ENCODE data around the gene ARRB2.

ARRB2 gene

DNA sequence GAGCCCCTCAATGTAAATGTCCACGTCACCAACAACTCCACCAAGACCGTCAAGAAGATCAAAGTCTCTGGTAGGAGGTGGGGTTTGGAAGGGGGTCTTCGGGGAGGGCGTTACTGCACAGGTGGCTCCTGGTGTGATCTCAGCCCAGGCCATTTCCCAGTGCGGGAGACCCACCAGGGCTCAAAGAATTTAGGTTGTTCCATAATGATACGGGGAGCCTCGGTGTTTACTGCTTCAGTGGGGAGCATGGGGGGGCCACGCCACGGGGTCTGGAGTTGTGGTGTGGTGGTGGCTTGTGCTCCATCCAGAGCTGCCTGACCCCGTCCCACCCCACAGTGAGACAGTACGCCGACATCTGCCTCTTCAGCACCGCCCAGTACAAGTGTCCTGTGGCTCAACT is 7.8 kb downstream of the ARRB2 start:
- Histone ChIP-seq H3K27me3 (ENCODE audit: control insufficient read depth, insufficient read depth, low read length) (no peaks in the 10 kb centered on the region), H3K4me1 (ENCODE audit: control insufficient read depth, insufficient read depth, low read length) (no peaks in the 10 kb centered on the region), H3K9ac (ENCODE audit: low read depth, low read length) (no peak overlapping the region), H3K9me3 (ENCODE audit: control insufficient read depth, insufficient read depth, low read length) (no peaks in the 10 kb centered on the region), H3K36me3 (ENCODE audit: control insufficient read depth, insufficient read depth, low read length) (peaks cover 39% of the 10 kb centered on the region), H3K4me3 (ENCODE audit: low read depth, low read length) (no peak overlapping the region)

DNA sequence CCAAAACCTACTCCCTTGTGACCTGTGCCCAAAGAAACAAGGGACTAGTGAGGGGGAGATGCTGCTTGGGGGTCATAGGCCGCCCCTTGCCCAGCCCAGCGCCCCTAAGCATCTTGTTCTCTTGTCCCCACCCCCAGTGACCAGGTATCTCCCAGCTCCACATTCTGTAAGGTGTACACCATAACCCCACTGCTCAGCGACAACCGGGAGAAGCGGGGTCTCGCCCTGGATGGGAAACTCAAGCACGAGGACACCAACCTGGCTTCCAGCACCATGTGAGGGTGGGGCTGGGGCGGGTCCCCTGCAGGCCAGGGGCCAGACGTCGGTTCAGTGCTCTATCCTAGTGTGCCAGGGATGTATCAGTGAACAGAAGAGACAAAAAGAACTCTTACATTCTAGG is 8.7 kb downstream of the ARRB2 start:
- Histone ChIP-seq H3K27me3 (ENCODE audit: control insufficient read depth, insufficient read depth, low read length) (no peaks in the 10 kb centered on the region), H3K4me3 (ENCODE audit: low read depth, low read length) (no peak overlapping the region), H3K36me3 (ENCODE audit: control insufficient read depth, insufficient read depth, low read length) (peaks cover 39% of the 10 kb centered on the region), H3K4me1 (ENCODE audit: control insufficient read depth, insufficient read depth, low read length) (no peaks in the 10 kb centered on the region), H3K9me3 (ENCODE audit: control insufficient read depth, insufficient read depth, low read length) (no peaks in the 10 kb centered on the region), H3K9ac (ENCODE audit: low read depth, low read length) (no peak overlapping the region)

DNA sequence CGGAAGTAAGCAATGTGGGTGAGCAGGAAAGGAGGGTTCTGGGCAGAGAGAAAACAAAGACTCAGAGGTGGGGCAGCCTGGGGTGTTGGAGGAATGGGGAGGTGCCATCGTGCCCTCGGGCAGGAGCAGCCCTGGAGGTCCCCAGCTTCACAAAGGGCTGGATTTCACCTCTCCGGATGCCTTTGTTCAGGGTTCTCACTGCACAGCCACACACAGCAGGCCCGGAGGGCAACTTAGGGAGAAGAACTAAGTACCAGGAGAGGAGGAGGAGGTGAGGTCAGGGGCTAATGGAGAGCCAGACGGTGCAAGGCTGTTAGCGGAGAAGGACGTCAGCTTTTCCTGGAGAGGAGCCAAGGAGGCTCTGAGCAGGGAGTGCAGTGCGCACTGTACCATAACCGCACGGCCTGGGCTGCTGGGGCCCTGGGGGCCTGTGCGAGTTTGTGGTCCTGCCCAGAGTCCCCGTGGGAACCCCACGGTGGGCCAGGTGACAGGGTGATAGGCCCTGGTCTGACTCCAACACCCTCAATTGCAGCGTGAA is 9.3 kb downstream of the ARRB2 start:
- Histone ChIP-seq H3K27me3 (ENCODE audit: control insufficient read depth, insufficient read depth, low read length) (no peaks in the 10 kb centered on the region), H3K9ac (ENCODE audit: low read depth, low read length) (no peak overlapping the region), H3K4me1 (ENCODE audit: control insufficient read depth, insufficient read depth, low read length) (no peaks in the 10 kb centered on the region), H3K4me3 (ENCODE audit: low read depth, low read length) (no peak overlapping the region), H3K36me3 (ENCODE audit: control insufficient read depth, insufficient read depth, low read length) (peaks cover 39% of the 10 kb centered on the region), H3K9me3 (ENCODE audit: control insufficient read depth, insufficient read depth, low read length) (no peaks in the 10 kb centered on the region)

DNA sequence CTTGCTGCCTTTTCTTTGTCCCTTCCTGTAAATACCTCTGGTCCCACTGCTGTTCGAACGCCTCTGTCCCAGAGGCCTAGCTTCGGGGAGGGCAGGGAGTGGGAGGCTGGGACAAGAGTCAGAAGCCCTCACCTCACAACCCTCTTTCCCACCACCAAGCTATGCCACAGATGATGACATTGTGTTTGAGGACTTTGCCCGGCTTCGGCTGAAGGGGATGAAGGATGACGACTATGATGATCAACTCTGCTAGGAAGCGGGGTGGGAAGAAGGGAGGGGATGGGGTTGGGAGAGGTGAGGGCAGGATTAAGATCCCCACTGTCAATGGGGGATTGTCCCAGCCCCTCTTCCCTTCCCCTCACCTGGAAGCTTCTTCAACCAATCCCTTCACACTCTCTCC is 10.4 kb downstream of the ARRB2 start:
- H3K4me1 ChIP-seq (ENCODE audit: control insufficient read depth, insufficient read depth, low read length) = no peaks in the 10 kb centered on the region
- no peaks in the 10 kb centered on the region for H3K27me3 ChIP-seq (ENCODE audit: control insufficient read depth, insufficient read depth, low read length)
- no peaks in the 10 kb centered on the region for H3K9me3 ChIP-seq (ENCODE audit: control insufficient read depth, insufficient read depth, low read length)
- peaks cover 31% of the 10 kb centered on the region for H3K36me3 ChIP-seq (ENCODE audit: control insufficient read depth, insufficient read depth, low read length)
- no peak overlapping the region for H3K9ac ChIP-seq (ENCODE audit: low read depth, low read length)
- no peak overlapping the region for H3K4me3 ChIP-seq (ENCODE audit: low read depth, low read length)

DNA sequence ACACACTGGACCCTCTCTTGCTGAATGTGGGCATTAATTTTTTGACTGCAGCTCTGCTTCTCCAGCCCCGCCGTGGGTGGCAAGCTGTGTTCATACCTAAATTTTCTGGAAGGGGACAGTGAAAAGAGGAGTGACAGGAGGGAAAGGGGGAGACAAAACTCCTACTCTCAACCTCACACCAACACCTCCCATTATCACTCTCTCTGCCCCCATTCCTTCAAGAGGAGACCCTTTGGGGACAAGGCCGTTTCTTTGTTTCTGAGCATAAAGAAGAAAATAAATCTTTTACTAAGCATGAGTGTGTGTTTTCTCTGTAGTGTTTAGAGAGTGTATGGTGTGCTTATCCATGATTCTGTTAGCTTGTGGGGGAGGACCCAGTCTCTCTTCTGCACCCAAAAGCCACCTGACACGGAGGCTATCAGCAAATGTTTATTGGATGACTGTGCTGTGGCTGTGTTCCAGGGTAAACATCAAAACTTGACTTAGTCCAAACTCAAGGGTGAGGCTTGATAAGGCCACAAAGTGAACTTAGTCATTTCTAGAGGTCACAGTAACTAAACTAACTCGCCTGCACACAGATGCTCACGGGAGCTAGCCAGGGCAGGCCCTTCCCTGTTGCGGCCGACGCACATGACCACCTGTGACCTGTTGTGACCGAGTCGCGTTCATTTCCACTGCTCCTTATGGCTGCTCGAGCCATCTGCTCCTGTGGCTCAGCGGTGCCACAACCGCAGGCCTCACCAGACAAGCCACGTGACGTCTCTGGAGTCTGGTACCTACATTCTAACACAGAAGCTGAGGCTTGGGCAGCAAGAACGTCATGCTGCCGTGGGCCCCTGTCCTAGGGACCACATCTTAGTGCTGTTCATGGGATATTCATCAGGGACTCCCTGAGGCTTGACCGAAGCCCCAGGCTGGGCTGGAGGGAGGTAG is 11.0 kb downstream of the ARRB2 start:
- Histone ChIP-seq H3K4me3 (ENCODE audit: low read depth, low read length) (no peak overlapping the region), H3K9me3 (ENCODE audit: control insufficient read depth, insufficient read depth, low read length) (no peaks in the 10 kb centered on the region), H3K36me3 (ENCODE audit: control insufficient read depth, insufficient read depth, low read length) (peaks cover 26% of the 10 kb centered on the region), H3K27me3 (ENCODE audit: control insufficient read depth, insufficient read depth, low read length) (no peaks in the 10 kb centered on the region), H3K4me1 (ENCODE audit: control insufficient read depth, insufficient read depth, low read length) (no peaks in the 10 kb centered on the region), H3K9ac (ENCODE audit: low read depth, low read length) (no peak overlapping the region)

DNA sequence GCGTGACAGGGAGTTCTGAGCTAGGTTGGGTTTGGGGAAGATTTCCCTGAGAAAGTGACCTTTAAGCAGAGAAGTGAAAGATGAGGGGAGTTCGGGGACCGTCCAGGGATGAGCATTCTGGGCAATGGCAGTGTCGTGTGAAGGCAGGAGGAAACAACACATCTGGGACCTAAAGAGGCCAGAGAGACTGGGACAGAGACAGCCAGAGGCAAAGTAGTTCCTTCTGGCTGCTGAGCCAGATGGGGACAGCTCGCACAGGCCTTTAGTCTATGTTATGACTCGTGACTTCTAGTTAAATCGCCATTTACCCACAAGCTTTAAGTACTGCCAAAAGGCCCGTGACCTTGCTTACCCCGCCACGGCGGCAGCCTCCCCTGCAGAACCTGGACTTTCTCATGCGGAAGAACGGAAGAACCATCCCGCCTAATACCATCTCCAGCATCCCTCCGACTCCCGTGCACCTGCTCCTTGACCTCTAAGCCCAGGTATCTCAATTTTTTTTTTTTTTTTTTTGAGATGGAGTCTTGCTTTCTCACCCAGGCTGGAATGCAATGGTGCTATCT is 12.3 kb downstream of the ARRB2 start:
- Histone ChIP-seq H3K4me3 (ENCODE audit: low read depth, low read length) (no peak overlapping the region), H3K9me3 (ENCODE audit: control insufficient read depth, insufficient read depth, low read length) (no peaks in the 10 kb centered on the region), H3K36me3 (ENCODE audit: control insufficient read depth, insufficient read depth, low read length) (peaks cover 17% of the 10 kb centered on the region), H3K4me1 (ENCODE audit: control insufficient read depth, insufficient read depth, low read length) (no peaks in the 10 kb centered on the region), H3K27me3 (ENCODE audit: control insufficient read depth, insufficient read depth, low read length) (no peaks in the 10 kb centered on the region), H3K9ac (ENCODE audit: low read depth, low read length) (no peak overlapping the region)

DNA sequence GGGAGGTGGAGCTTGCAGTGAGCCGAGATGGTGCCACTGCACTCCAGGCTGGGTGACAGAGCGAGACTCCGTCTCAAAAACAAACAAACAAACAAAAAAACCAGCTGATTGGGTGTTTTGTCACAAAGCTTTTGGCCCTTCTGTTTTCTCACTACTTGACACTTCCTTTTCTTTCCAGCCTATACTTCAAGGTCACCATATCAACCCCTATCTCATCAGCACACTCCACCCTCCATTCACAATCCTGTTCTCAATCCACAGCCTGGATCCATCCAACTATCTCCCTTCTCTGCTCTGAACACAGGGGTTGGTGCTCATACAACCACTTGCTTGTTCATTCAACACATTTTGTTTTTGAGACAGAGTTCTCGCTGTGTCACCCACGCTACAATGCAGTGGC is 14.2 kb downstream of the ARRB2 start:
- Histone ChIP-seq H3K9ac (ENCODE audit: low read depth, low read length) (no peak overlapping the region), H3K27me3 (ENCODE audit: control insufficient read depth, insufficient read depth, low read length) (no peaks in the 10 kb centered on the region), H3K9me3 (ENCODE audit: control insufficient read depth, insufficient read depth, low read length) (no peaks in the 10 kb centered on the region), H3K36me3 (ENCODE audit: control insufficient read depth, insufficient read depth, low read length) (peaks cover 5% of the 10 kb centered on the region), H3K4me3 (ENCODE audit: low read depth, low read length) (no peak overlapping the region), H3K4me1 (ENCODE audit: control insufficient read depth, insufficient read depth, low read length) (no peaks in the 10 kb centered on the region)

DNA sequence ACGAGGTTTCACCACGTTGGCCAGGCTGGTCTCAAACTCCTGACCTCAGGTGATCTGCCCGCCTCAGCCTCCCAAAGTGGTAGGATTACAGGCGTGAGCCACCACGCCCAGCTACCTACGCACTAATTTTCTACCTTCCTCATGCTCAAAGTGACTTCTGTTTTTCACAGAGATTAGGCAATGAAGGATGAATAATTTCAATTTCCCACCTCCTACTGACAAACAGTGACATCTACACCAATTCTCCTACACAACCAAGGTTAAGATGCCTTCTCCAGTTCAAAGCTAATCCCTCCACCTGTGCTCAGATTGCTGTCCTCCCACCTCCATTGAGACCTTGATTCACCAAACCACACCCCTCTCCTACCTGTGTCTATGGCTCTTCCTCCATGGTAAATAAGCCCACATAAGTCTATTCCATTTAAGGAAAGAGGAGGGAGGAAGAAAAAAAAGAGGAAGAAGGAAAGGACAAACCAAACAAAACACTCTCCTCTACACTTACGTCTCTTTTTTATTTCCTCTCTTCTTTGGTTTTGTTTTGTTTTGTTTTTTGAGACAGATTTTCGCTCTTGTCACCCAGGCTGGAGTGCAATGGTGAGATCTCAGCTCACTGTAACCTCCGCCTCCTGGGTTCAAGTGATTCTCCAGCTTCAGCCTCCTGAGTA is 15.3 kb downstream of the ARRB2 start:
- H3K9me3 ChIP-seq (ENCODE audit: control insufficient read depth, insufficient read depth, low read length) = no peaks in the 10 kb centered on the region
- no peak overlapping the region for H3K4me3 ChIP-seq (ENCODE audit: low read depth, low read length)
- H3K9ac ChIP-seq (ENCODE audit: low read depth, low read length) = no peak overlapping the region
- H3K4me1 ChIP-seq (ENCODE audit: control insufficient read depth, insufficient read depth, low read length) = peaks cover 3% of the 10 kb centered on the region
- no peaks in the 10 kb centered on the region for H3K36me3 ChIP-seq (ENCODE audit: control insufficient read depth, insufficient read depth, low read length)
- H3K27me3 ChIP-seq (ENCODE audit: control insufficient read depth, insufficient read depth, low read length) = no peaks in the 10 kb centered on the region

DNA sequence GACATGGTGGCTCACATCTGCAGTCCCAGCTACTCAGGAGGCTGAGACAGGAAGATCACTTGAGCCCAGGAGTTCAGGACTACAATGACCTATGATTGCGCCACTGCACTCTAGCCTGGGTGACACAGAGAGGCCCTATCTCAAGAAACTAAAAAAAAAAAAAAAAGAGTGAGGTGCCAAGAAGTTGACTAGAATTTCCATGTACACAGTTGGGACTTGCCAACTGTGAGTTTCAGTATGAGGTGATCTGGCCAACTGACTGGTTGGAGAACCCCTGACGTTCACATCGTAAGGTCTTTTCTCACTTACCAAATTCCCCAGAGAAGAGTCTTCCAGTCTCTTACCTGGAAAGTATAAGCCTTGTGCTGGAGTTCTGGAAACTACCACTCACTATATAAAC is 17.7 kb downstream of the ARRB2 start:
- Histone ChIP-seq H3K27me3 (ENCODE audit: control insufficient read depth, insufficient read depth, low read length) (no peaks in the 10 kb centered on the region), H3K4me3 (ENCODE audit: low read depth, low read length) (no peak overlapping the region), H3K9me3 (ENCODE audit: control insufficient read depth, insufficient read depth, low read length) (no peaks in the 10 kb centered on the region), H3K9ac (ENCODE audit: low read depth, low read length) (no peak overlapping the region), H3K36me3 (ENCODE audit: control insufficient read depth, insufficient read depth, low read length) (no peaks in the 10 kb centered on the region), H3K4me1 (ENCODE audit: control insufficient read depth, insufficient read depth, low read length) (peaks cover 3% of the 10 kb centered on the region)

DNA sequence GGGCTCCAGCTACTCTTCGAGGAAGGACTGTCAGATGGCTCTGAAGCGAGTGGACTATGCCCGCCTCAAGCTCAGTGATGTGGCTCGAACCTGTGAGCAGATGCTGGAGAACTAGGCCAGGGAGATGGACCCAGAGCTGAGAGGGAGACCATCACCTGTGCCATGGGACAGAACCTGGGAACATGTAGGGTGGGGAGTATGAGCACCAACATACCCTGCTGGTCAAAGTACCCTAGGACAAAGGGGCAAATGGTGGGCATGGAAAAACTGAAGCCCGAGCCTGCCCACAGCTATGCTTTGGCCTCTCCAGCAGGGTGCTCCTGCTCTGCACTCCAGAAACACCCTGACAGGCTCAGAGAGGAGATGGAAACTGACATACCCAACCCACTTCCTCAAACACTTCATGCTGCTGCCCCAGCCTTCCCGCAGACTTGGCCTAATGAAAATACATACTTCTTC is 22.7 kb downstream of the ARRB2 start:
- no peak overlapping the region for H3K4me3 ChIP-seq (ENCODE audit: low read depth, low read length)
- H3K4me1 ChIP-seq (ENCODE audit: control insufficient read depth, insufficient read depth, low read length) = peaks cover 3% of the 10 kb centered on the region
- no peak overlapping the region for H3K9ac ChIP-seq (ENCODE audit: low read depth, low read length)
- peaks cover 4% of the 10 kb centered on the region for H3K27me3 ChIP-seq (ENCODE audit: control insufficient read depth, insufficient read depth, low read length)
- no peaks in the 10 kb centered on the region for H3K9me3 ChIP-seq (ENCODE audit: control insufficient read depth, insufficient read depth, low read length)
- peaks cover 2% of the 10 kb centered on the region for H3K36me3 ChIP-seq (ENCODE audit: control insufficient read depth, insufficient read depth, low read length)

DNA sequence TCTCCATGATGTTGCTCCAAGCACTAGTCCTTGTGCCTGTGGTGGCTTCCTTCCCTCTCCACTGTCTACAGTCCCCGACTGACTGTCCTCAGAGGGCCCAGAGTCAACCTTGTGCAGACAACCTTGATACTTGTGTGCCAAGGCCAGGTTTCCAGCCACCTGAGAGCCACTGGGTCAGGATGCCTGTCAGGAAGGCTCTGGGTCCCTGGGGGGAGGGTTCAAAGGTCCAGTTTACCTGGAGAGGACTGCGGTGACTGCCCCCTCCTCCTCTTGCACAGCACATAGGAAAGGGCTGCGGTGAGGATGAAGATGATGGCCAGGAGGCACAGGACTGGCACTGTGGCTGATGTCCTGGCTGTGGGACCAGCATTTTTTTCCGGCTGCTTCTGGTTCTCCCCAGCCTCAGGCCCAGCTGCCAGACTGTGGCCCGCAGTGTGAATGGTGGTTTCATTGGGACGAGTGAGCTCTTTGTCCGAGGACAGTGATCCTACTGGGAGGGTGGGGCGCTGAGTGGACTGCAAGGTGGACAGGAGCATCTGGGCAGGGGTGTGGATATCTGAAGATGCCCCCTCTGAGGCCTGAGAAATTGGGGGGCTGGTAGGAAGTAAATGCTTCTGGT is 24.5 kb downstream of the ARRB2 start:
- no peak overlapping the region for H3K9ac ChIP-seq (ENCODE audit: low read depth, low read length)
- no peak overlapping the region for H3K4me3 ChIP-seq (ENCODE audit: low read depth, low read length)
- peaks cover 3% of the 10 kb centered on the region for H3K4me1 ChIP-seq (ENCODE audit: control insufficient read depth, insufficient read depth, low read length)
- peaks cover 2% of the 10 kb centered on the region for H3K36me3 ChIP-seq (ENCODE audit: control insufficient read depth, insufficient read depth, low read length)
- peaks cover 21% of the 10 kb centered on the region for H3K27me3 ChIP-seq (ENCODE audit: control insufficient read depth, insufficient read depth, low read length)
- H3K9me3 ChIP-seq (ENCODE audit: control insufficient read depth, insufficient read depth, low read length) = no peaks in the 10 kb centered on the region
